Fibroblast of lung (primary cell): ENCODE measurements around the gene PRUNE2. TPM values are rescaled to one million over a fixed set of nuclear protein-coding genes. Genes with fewer than 3 reads are reported as not detected.

ENCODE experiments used
- DNase-seq, 2 donors: peaks; one replicate each; pipeline versions ENCODE4 v3.0.0 to v3.0.0-alpha.2; 2010; ENCODE audit warnings: low read depth in 2 of 2
- H2AFZ ChIP-seq: 2 replicates; pipeline ENCODE4 v1.5.1; 2012; ENCODE audit warnings: low read length, control low read depth, inconsistent platforms
- H3K27ac ChIP-seq: 2 replicates; pipeline ENCODE4 v1.5.1; 2011; ENCODE audit warnings: low read length, control low read depth; ENCODE audit not compliant: insufficient read depth
- H3K27me3 ChIP-seq: 2 replicates; pipeline ENCODE4 v1.5.1; 2011; ENCODE audit warnings: mild to moderate bottlenecking, low read length; ENCODE audit not compliant: control insufficient read depth, insufficient read depth
- H3K36me3 ChIP-seq: 2 replicates; pipeline ENCODE4 v1.5.1; 2011; ENCODE audit warnings: low read length; ENCODE audit not compliant: control insufficient read depth, insufficient read depth
- H3K4me1 ChIP-seq: 2 replicates; pipeline ENCODE4 v1.5.1; 2011; ENCODE audit warnings: low read length; ENCODE audit not compliant: control insufficient read depth, insufficient read depth; ENCODE audit errors: extremely low read depth
- H3K4me2 ChIP-seq: 2 replicates; pipeline ENCODE4 v1.5.1; 2011; ENCODE audit warnings: low read length, control low read depth; ENCODE audit not compliant: insufficient read depth; ENCODE audit errors: extremely low read depth
- H3K4me3 ChIP-seq, 4 experiments: fragments of 200-600 bp in 1 of 4; sonication (generic) in 1 of 4; replicated peaks in 1 of 4; 2 replicates each; pipeline ENCODE4 v1.5.1; 2011 to 2016; ENCODE audit warnings: low read length in 4 of 4, low read depth in 3 of 4, mild to moderate bottlenecking in 3 of 4, control low read depth in 2 of 4, inconsistent platforms in 1 of 4, mixed read lengths in 1 of 4; ENCODE audit not compliant: insufficient read depth in 1 of 4; ENCODE audit errors: control extremely low read depth in 1 of 4
- H3K79me2 ChIP-seq: 2 replicates; pipeline ENCODE4 v1.5.1; 2012; ENCODE audit warnings: mild to moderate bottlenecking, low read length, inconsistent platforms; ENCODE audit not compliant: control insufficient read depth, insufficient read depth
- H3K9ac ChIP-seq: 2 replicates; pipeline ENCODE4 v1.5.1; 2011; ENCODE audit warnings: mild to moderate bottlenecking, low read length, control low read depth; ENCODE audit not compliant: insufficient read depth
- H3K9me3 ChIP-seq: 2 replicates; pipeline ENCODE4 v1.5.1; 2012; ENCODE audit warnings: low read depth, low read length; ENCODE audit not compliant: control insufficient read depth, insufficient read depth
- H4K20me1 ChIP-seq: 2 replicates; pipeline ENCODE4 v1.5.1; 2011; ENCODE audit warnings: low read length; ENCODE audit not compliant: control insufficient read depth, insufficient read depth; ENCODE audit errors: extremely low read depth
- CTCF ChIP-seq, 2 donors: IDR thresholded peaks in 1 of 2; conservative IDR thresholded peaks in 1 of 2; 1 replicate in 1 of 2; 2 replicates in 1 of 2; pipeline ENCODE4 v1.5.1; 2011 to 2012; ENCODE audit warnings: low read length in 2 of 2, control low read depth in 1 of 2, inconsistent platforms in 1 of 2, low read depth in 1 of 2, mild to moderate bottlenecking in 1 of 2
- EZH2 ChIP-seq: IDR thresholded peaks from 2 replicates; pipeline ENCODE4 v1.5.1; 2012; ENCODE audit warnings: low read length, control low read depth, mild to moderate bottlenecking; ENCODE audit errors: missing control alignments
- polyA plus RNA-seq, 2 donors: library from polyadenylated mRNA; depleted of rRNA in 1 of 2; stranded (reverse) in 1 of 2; unstranded in 1 of 2; fragments of >200 nt; gene quantifications; 2 replicates each; pipeline ENCODE4 v1.2.1, GENCODE V29; 2011 to 2012; ENCODE audit warnings: missing spikeins in 1 of 2
- total RNA-seq: library from RNA; depleted of rRNA; stranded (reverse); fragments of >200 nt; gene quantifications from 2 replicates; pipeline ENCODE4 v1.2.1, GENCODE V29; 2014

PRUNE2 gene
- total and polyA plus RNA-seq, 2 donors (not counting 1 experiment from before 2014, with no cell fraction given), result 5.4 to 95.6 TPM

- Histone ChIP-seq H3K79me2 (no peaks in the 10 kb centered on the region), H3K27ac (peak overlapping the region; percentile 66), H3K9me3 (no peaks in the 10 kb centered on the region), H3K4me3 (no peak overlapping the region), H4K20me1 (no peaks in the 10 kb centered on the region), H3K9ac (no peak overlapping the region), H3K27me3 (no peaks in the 10 kb centered on the region), H3K4me1 (peaks cover 12% of the 10 kb centered on the region), H3K4me2 (peak overlapping the region; percentile 48), H2AFZ (no peak overlapping the region), H3K36me3 (no peaks in the 10 kb centered on the region)
- peak; percentile 73 to 74 for DNase-seq
- TF ChIP-seq EZH2 (no peak), CTCF (conservative IDR thresholded peaks at IDR 0.05 in 1 of 2, IDR thresholded peaks at IDR 0.05 in 1 of 2; ENCODE audit: low read depth in 1 of 2, low read length in 2 of 2) (no peak)
Observed at GRCh38 chr9:76817489-76817888, 88.4 kb downstream of the PRUNE2 start.

GRCh38 chr9:76812591-76812990 is 93.3 kb downstream of the PRUNE2 start:
- Histone ChIP-seq H3K27me3 (no peaks in the 10 kb centered on the region), H3K4me2 (no peak overlapping the region), H3K79me2 (no peaks in the 10 kb centered on the region), H3K4me1 (peaks cover 5% of the 10 kb centered on the region), H3K27ac (no peak overlapping the region), H3K9ac (no peak overlapping the region), H3K36me3 (no peaks in the 10 kb centered on the region), H3K9me3 (no peaks in the 10 kb centered on the region), H3K4me3 (no peak overlapping the region), H2AFZ (no peak overlapping the region), H4K20me1 (no peaks in the 10 kb centered on the region)
- no peak for DNase-seq
- TF ChIP-seq CTCF (conservative IDR thresholded peaks at IDR 0.05 in 1 of 2, IDR thresholded peaks at IDR 0.05 in 1 of 2; ENCODE audit: low read depth in 1 of 2, low read length in 2 of 2) (no peak), EZH2 (no peak)

- no peaks in the 10 kb centered on the region for H3K27me3 ChIP-seq
- H3K79me2 ChIP-seq, result no peaks in the 10 kb centered on the region
- peak; percentile 95 to 96 for TF ChIP-seq CTCF (conservative IDR thresholded peaks at IDR 0.05 in 1 of 2, IDR thresholded peaks at IDR 0.05 in 1 of 2; ENCODE audit: low read depth in 1 of 2, low read length in 2 of 2)
- TF ChIP-seq EZH2, result no peak
- H3K9ac ChIP-seq, result no peak overlapping the region
- H4K20me1 ChIP-seq, result no peaks in the 10 kb centered on the region
- H3K4me2 ChIP-seq, result no peak overlapping the region
- H3K9me3 ChIP-seq, result no peaks in the 10 kb centered on the region
- peak; percentile 53 to 77 for DNase-seq
- no peak overlapping the region for H2AFZ ChIP-seq
- no peaks in the 10 kb centered on the region for H3K36me3 ChIP-seq
- H3K27ac ChIP-seq, result no peak overlapping the region
- no peaks in the 10 kb centered on the region for H3K4me1 ChIP-seq
- H3K4me3 ChIP-seq, result no peak overlapping the region
Observed at GRCh38 chr9:76810377-76810957, 95.4 kb downstream of the PRUNE2 start.
